Hindlimb muscle (tissue), 1 donor: ENCODE data around the gene CNTN5. TPM values are rescaled to one million over a fixed set of nuclear protein-coding genes. Genes with fewer than 3 reads are reported as not detected.

Source experiments
- DNase-seq: peaks from one replicate; pipeline ENCODE4 v3.0.0-alpha.2; 2013
- polyA plus RNA-seq: library from polyadenylated mRNA; unstranded; fragments of 120-200 nt; gene quantifications from one replicate; pipeline ENCODE4 v1.2.1, GENCODE V29; 2013; ENCODE audit not compliant: insufficient read length

The CNTN5 gene
- polyA plus RNA-seq, 1 donor, result 4.7 TPM

GRCh38 chr11:99410636-99411035 is 389.9 kb downstream of the CNTN5 start:
- DNase-seq, result no peak

- no peak for DNase-seq
These were observed 398.4 kb downstream of the CNTN5 start for GRCh38 chr11:99418927-99419720.

- no peak for DNase-seq
These were observed 399.2 kb downstream of the CNTN5 start for GRCh38 chr11:99419991-99420390.

- DNase-seq, result no peak
These were observed 402.1 kb downstream of the CNTN5 start for GRCh38 chr11:99422581-99423427.

- DNase-seq, result no peak
These were observed 402.8 kb downstream of the CNTN5 start for GRCh38 chr11:99423428-99423983.

GRCh38 chr11:99424313-99425084 is 403.8 kb downstream of the CNTN5 start:
- no peak for DNase-seq

GRCh38 chr11:99425596-99425995 is 404.8 kb downstream of the CNTN5 start:
- DNase-seq, result no peak

GRCh38 chr11:99432677-99433076 is 411.9 kb downstream of the CNTN5 start:
- DNase-seq, result no peak

GRCh38 chr11:99443276-99443675 is 422.5 kb downstream of the CNTN5 start:
- no peak for DNase-seq

- DNase-seq, result no peak
These were observed 425.7 kb downstream of the CNTN5 start for GRCh38 chr11:99446400-99446799.

- no peak for DNase-seq
These were observed 428.6 kb downstream of the CNTN5 start for GRCh38 chr11:99449345-99449744.

GRCh38 chr11:99452075-99452474 is 431.3 kb downstream of the CNTN5 start:
- no peak for DNase-seq

- DNase-seq, result no peak
These were observed 441.2 kb downstream of the CNTN5 start for GRCh38 chr11:99461913-99462312.

- DNase-seq, result no peak
These were observed 444.2 kb downstream of the CNTN5 start for GRCh38 chr11:99464985-99465384.

- DNase-seq, result no peak
These were observed 468.8 kb downstream of the CNTN5 start for GRCh38 chr11:99489581-99489980.

- DNase-seq, result no peak
These were observed 473.3 kb downstream of the CNTN5 start for GRCh38 chr11:99494065-99494464.

GRCh38 chr11:99501655-99502054 is 480.9 kb downstream of the CNTN5 start:
- DNase-seq, result no peak

GRCh38 chr11:99505316-99505715 is 484.6 kb downstream of the CNTN5 start:
- DNase-seq, result no peak

- DNase-seq, result no peak
These were observed 485.1 kb downstream of the CNTN5 start for GRCh38 chr11:99505831-99506230.

GRCh38 chr11:99509863-99510262 is 489.1 kb downstream of the CNTN5 start:
- no peak for DNase-seq

- no peak for DNase-seq
These were observed 492.6 kb downstream of the CNTN5 start for GRCh38 chr11:99513368-99513767.

- DNase-seq, result no peak
These were observed 498.3 kb downstream of the CNTN5 start for GRCh38 chr11:99519095-99519494.
